Iris pigment epithelial cell (primary cell): Measurements from ENCODE around the gene JPH3.
"Not testable (repeated sequence)": the region's sequence is repeated elsewhere in the genome, so short reads cannot be mapped to it uniquely, and the experiment has no call there.

Experiments
- DNase-seq: peaks from one replicate; pipeline ENCODE4 v3.0.0-alpha.2; 2011; ENCODE audit warnings: low read depth

The JPH3 gene

GRCh38 chr16:87715658-87716057 is 113.3 kb downstream of the JPH3 start:
- DNase-seq = peak; percentile 16

DNA sequence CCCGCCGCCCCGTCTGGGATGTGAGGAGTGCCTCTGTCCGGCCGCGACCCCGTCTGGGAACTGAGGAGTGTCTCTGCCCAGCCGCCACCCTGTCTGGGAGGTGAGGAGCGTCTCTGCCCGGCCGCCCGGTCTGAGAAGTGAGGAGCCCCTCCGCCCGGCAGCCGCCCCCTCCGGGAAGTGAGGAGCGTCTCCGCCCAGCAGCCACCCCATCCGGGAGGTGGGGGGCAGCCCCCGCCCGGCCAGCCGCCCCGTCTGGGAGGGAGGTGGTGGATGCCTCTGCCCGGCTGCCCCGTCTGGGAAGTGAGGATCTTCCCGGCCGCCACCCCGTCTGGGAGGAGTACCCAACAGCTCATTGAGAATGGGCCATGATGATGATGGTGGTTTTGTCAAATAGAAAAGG is 116.5 kb downstream of the JPH3 start:
- DNase-seq = not testable (repeated sequence)

DNA sequence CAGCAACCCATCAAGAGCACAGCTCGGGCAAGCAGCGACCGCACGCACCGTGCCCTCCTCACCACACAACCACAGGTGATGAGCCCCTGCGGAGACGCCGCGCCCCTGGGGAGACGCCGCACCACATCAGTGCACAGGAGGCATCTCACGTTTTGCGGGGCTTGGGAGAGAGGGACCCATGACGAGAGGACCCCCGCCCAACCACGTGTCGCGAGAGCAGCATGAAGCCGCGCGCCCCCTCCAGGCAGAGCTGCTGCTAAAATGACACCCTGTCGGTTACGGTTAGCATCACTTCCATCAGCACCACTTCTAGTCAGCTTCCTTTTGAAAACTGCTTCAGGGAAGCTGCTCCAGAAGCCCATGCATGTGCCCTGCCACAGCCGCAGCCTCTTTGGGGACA is 118.1 kb downstream of the JPH3 start:
- no peak for DNase-seq

GRCh38 chr16:87721622-87722585 is 119.6 kb downstream of the JPH3 start:
- DNase-seq = no peak

- DNase-seq = no peak
Measured at GRCh38 chr16:87722590-87723225, 120.4 kb downstream of the JPH3 start.

DNA sequence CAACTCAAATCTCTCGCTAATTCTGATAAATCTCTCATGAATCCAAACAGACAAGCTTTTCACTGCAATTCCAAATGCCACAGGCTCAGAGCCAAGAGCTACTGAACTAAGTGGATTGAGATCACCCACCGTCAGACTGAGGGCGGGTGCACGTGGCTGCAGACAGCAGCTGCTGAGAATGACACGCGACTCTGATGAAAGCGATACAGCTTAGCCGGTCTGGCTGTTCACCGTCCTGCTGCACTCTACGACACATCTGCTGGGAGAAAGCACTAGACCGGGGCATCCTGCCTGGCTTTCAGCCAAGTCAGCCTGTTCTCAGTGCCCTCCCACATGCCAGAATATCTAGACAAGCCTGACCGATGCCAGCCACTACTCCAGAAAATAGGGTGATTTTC is 120.9 kb downstream of the JPH3 start:
- DNase-seq = peak; percentile 96

DNA sequence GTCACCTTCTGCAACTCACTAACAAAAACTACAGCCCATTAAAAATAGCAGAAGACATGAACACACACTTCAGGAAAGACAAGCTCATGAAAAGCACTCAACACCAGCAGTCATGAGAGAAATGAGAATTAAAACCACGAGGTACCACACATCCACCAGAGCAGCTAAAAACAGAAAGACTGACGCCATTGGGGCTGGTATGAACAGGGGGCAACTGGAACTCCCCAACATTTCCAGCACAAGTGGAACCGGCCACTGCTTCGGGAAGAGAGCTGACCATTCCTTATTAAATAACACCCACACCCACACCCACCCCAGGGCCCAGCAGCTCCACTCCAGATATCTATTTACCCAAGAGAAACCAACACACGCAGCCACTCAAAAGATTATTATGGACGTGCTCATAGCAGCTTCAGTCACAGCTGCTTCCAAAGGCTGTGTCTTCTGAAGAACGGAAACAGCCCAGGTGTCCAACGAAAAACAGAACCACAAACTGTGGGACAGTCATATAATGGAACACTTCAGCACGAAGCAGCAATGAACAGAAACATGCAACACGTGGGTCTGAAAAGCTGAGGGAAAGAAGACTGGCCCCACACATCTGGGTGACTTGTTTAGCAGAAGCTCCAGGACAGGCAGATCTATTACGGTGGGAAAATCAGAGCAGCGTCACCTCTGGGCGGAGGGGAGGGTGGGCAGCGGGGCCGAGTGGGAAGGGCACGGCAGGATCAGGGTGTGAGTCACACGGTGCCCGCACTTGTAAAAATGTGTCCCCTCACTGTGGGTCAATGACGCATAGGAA is 122.4 kb downstream of the JPH3 start:
- DNase-seq = no peak

DNA sequence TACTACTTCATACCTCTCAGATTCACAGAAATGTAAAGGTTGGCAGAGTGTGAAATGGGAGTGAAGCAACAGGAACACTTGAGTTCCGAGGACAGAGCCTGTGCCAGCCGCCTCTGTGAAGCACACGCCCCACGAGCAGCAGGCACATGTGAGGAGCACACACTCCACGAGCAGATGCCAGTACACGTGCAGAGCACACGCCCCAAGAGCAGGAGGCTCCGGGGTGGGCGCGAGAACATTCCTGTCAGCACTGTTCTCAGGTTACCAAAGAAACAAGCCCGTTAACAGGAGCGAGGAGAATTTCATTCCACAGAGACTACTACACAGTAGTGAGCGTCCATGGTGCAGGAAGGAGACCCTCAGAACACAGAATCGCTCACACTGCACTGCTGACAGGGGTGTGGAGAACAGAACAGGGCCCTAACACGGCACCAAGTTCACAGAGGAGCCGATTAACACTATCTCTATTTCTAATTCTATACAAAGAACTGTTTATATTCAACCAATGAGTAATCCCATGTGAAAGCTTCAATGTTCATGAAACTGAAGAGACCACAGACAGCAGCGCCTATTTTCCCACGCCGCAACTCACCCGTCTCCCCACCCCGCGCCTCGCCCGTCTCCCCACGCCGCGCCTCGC is 123.4 kb downstream of the JPH3 start:
- DNase-seq = peak; percentile 91

GRCh38 chr16:87726577-87726976 is 124.3 kb downstream of the JPH3 start:
- DNase-seq = not testable (repeated sequence)

GRCh38 chr16:87727346-87727745 is 125.0 kb downstream of the JPH3 start:
- no peak for DNase-seq

GRCh38 chr16:87728026-87728425 is 125.7 kb downstream of the JPH3 start:
- DNase-seq = peak; percentile 88

DNA sequence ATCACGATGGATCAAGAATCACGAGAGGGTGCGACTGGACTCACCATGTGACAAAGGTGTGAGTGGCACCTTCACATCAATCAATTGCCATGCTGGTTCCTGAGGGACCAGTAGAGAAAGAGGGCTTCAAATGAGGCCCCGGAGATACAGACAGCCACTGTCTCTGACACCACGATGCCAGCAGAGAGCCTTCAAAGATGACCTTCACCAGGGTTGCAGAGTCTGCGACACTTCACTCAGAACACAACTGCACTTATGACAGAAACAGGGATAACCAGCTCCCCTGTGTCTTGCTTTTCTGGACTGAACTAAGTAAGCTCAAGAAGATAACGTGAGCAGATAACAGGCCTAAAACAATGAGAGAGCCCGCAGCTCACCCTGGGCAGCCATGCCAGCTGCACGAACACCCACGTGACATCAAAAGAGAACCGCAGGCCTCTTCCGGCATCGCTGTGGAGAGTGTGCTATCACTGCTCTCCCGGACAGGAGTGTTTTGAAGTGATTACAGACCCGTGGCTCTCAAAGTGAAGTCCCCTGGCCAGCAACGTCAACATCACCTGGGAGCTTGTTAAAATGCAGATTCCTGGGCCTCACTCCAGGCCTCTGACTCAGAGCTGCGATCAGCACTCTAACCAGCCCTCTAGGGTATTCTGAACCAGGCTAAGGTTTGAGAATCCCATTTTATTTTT is 127.1 kb downstream of the JPH3 start:
- DNase-seq = no peak

- no peak for DNase-seq
Measured at GRCh38 chr16:87731607-87732006, 129.3 kb downstream of the JPH3 start.

- no peak for DNase-seq
Measured at GRCh38 chr16:87733190-87733589, 130.9 kb downstream of the JPH3 start.

DNA sequence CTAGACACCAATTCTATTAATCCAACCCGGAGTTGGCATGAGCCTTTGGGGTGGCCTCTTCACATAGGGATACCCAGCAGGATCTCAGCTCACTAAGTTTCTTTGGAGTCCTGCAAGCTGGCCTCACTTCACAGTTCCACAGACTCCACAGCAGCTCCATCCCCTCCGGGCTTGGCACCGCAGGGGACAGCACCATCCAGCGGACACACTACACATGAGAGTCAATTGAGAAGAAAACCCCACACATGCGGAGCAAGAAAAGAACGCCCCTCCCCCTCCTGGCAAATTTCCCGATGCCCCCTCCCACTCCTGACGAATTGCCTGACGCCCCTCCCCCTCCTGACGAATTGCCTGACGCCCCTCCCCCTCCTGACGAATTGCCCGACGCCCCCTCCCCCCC is 132.3 kb downstream of the JPH3 start:
- DNase-seq = no peak

DNA sequence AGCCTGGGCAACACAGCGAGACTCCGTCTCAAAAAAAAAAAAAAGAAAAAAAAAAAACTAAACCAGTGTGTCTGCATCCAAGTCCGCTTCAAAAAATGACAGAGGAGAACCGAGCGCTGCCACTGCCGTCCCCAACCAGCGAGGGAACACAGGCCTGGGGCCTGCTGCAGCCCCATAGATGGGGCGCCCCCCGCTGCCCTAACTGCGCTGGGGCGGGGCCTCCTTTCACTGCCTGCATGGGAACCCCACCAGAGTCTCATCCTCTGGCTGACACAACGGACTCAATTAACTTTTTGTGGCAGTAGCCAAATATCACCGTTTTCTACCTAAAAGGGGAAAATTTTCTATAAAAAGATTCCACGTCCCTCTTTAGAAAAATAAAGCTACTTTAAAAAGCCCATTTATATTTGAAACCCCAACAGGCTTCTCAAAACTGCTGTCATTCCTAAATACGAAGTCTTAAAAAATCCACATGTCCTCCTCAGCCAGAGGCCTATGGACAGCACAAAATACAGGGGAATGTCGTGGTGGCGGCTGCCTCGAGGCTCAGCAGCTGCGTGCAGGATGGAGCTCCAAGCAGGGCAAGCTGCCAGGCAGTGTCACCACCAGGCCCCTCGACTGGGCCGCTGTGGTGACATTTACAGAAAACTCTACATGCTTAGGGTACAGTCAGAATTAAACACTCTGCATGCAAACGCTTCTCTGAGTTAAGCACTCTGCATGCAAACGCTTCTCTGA is 133.1 kb downstream of the JPH3 start:
- no peak for DNase-seq

DNA sequence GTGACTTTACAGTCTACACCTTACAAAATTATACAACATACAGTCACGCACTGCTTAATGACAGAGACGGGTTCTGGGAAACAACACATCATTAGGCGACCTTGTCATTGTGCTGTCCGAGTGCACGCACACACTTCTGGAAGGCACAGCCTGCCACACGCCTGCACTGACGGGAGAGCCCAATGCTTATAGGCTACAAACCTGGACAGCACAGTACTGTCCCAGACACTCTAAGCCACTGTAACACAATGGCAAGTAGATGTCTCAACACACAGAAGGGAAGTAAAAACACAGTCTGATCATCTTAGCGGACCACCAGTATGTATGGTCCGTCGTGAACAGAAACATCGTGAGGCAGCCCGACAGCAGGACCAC is 133.7 kb downstream of the JPH3 start:
- DNase-seq = no peak

DNA sequence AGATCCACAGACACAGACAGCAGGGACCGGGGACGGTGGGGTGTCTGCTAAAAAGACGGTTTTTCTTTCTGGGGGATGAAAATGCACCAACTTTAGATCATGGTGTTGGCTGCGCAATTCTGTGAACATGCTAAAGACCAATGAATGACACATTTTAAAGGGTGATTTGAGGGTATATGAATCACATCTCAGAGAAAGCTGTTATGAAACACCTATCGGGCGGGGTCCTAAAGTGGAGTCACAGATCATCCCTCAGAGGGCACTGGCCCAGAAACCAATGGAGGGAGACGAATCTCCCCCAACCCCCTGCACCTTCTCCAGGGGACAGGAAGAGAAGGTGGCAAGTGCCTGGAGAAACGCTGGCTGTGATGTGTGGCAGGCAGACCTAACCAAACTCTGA is 137.5 kb downstream of the JPH3 start:
- no peak for DNase-seq

- no peak for DNase-seq
Measured at GRCh38 chr16:87740441-87740840, 138.1 kb downstream of the JPH3 start.

DNA sequence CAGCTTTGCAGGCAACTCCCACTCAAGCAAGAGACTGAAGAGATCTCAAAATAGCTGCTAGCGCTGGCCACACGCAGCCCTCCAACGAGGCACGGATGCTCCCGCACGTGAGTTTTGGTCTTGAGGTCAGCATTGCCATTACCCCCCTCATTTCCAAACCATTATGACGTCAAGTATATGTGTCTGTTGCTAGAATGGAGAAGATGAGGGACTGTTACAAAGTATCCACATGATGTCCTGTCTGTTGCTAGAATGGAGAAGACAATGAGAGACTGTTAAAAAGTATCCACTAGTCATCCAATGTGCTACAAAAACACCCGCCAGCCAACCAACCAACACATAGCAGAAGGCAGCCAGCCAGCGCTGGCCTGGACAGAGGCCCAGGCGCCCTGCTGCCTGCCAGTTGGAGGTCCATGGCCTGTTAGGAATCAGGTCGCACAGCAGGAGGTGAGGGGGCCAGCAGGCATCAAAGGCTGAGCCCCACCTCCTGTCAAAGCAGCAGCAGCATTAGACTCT is 138.7 kb downstream of the JPH3 start:
- no peak for DNase-seq
